Measurements from ENCODE around the gene ST6GALNAC4. TPM values are rescaled to one million over a fixed set of nuclear protein-coding genes. Genes with fewer than 3 reads are reported as not detected.

ST6GALNAC4 gene
- polyA plus RNA-seq, 1 donor, result 46.7 TPM

DNA sequence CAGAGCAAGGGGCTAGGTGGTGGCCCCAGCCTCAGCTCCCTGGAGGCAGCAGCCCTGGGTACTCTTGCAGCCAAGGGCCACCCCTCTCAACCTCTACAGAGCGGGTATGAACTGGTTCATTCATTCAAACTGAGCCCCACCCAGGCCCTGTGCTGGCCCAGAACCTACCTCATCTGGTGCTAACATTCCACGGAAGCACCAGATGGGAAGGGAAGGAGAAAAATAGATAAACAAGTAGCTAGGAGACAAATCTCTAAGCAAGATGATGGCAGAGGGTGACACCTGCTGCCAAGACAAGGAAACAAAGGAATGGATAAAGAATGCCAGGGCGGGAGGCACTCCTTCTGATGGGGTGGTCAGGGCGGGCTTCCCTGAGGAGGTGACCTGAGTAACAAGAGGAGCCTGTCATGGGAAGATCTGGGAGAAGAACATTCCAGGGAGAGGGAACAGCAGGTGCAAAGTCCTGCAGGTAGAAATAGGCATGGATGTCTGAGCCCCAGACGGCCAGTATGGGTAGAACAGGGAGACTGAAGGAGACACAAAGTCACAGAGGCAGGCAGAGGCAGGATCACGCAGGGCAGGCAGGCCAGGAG, 6.1 kb downstream of the ST6GALNAC4 start:
- no peak for DNase-seq

DNA sequence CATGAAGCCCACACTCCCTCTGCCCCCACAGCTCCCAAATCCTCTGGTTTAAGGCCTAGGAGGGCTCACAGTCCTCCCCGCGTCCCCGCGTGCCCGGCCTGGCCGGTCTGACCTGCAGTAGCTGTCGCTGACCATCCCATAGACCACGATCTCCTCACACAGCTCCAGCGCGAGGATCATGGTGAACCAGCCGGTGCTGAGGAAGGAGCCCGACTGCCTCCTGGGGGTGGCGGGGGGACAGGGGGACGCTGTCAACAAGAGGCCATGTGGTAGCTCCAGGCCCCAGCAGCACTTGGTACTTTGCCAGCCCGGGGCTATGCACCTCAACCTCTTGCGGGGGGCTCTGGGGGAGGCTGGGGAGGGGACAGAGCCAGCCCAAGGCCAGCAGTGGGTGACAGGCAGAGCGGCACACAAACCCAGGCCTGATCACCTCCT, 7.0 kb downstream of the ST6GALNAC4 start:
- no peak for DNase-seq

- no peak for DNase-seq
Measured at GRCh38 chr9:127908660-127908926, 8.2 kb downstream of the ST6GALNAC4 start.

GRCh38 chr9:127907867-127908659, 8.8 kb downstream of the ST6GALNAC4 start:
- no peak for DNase-seq

DNA sequence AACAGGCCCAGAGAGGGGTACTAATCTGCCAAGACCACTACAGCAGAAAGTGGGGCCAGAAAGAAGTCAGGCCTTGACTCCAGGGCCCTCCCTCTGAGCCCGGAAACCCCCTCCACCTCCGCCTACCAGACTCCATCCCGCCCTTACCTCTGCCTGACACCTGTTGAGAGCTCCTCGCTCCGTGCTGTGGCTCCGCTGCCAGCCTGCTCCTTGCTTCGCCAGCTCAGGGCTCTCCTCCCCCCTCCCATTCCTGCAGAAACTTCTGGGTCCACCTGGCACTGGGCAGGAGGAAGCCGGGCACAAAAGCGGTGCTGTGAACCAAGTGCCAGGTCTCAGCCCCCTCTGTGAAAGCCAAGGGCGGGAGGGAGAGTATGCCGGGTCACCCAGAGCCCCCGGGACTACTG, 11.1 kb downstream of the ST6GALNAC4 start:
- DNase-seq, result no peak

DNA sequence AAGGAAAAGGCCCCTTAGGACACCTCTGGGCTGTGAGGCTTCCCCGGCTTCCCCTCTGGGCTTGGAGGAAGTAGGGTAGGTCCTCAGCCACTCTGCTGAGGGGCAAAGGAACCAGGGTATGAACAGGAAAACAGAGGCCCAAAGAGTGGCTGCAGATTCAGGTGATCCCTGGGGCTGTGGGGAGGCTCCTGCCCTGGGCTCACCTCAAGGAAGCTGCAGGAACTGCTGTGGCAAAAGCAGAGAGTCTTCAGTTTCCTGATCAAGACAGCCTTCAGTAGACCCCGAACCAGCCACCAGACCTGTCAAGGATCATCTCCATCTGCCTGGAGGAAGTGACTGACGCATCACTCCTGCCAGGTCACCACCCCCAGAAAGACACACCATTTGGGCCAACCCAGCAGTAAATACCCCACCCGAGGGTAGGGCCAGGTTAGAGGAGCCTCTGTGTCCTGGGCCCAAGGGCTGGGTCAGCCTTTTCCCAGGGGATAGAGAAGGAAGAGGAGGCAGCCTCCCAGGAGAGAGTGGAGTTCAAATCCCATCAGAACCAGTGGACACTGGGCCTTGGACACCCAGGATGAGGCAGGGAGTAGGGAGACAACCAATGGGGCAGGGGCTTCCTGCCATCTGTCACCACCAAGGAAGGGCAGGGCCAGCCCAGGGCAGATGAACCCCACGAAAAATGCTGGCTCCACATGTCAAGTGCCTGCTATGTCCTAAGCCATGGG, 11.7 kb downstream of the ST6GALNAC4 start:
- no peak for DNase-seq

DNA sequence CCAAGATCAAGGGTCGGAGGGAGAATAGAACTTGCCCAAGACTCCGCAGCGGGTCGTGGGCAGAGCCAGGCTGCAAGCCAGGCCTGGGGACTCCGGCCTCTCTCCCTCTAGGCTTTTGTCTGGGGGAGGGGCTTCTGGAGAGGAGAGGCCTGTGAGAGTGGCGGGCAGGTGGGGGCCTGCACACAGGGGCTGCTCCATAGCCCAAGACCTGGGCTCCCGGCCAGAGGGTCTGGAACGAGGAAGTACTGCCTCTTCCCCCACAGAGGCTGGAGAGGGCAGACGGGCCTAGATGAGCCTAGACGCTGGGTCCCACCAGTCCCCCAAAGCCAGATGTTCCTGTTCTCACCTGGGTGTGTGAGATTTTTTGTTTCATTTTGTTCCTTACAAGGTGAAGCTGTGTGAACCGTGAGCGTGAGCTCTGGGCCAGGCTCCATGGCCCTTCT, 12.3 kb downstream of the ST6GALNAC4 start:
- DNase-seq, result no peak

DNA sequence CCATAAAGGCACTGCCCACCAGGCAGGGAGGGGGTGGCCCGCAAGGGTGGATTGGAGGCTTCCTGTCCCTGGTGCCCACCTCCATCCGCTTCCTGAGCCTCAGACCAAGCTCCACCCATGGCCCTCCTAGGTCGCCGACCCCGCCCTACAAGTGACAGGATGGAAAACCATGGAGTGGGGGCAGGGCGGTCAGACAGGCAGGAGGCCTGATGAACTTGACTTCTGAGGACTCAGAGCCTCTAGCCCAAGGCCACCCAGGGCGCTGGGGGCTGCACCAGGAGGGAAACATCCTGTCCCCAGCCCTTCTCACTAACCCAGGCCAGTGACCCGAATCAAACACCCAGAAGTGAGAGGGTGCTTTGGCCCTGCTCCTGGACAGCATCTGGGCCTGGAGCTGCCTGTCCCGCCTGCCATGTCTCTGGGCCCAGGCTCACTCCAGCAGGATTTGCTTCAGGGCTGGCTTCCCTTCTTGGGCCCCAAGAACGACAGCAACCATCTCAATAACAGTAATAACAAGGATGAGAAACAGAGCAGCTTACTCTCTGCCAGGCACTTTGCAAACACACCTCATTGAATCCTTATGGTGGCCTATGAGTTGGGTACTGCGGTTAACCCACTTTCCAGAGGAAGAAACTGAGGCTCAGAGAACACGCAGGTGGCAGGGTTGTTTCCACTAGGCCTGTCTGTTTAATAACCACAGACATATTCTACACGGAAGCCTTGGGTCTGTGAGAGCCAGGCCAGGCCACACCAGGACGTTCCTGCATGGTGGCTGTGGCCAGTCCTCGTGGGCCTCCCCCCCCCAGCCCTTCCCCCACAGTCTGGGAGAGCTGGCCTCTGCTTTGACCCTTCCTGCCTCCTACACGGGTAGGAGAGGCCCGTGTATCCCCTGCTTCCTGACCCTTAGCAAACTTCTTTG, 13.0 kb downstream of the ST6GALNAC4 start:
- DNase-seq, result no peak

DNA sequence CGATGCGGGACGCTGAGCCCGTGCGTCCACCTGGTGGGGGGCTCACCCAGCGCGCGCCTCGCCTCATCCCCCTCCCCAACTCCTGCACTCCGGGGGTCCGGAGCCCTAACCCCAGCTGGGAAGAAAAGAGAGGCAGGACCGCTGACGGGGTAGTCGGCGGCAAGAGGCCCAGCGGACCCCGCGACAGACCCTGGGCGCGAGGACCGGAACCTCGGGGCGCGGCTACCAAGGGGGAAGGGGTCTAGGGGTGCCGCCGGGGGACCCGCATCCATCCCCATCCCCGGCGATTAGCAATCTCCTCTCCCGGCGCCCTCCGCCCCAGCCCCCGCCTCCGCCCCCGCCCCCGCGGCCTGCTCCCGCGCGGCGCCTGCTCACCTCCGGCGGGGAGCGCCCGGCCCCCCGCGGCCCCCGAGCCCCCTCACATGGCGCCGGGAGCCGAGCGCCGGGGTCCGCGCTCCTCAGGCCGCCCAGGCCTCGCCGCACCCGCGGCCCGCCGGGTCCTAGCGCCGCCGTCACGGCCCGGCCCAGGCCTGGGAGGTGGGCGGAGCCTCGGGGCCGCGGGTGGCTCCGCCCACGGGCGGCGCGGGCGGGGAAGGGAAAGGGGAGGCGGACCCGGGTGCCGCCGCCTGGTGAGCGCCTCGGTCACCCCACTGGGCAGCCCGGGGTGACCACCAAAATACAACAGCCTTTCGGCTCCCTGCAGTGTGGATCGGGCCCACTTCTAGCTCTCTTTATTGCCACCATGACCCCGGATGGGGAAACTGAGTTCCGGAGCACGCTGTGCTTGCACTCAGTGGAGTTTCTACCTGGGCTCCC, 17.5 kb downstream of the ST6GALNAC4 start, which contains the start of gene ST6GALNAC6:
Gene ST6GALNAC6 (minus strand): TSS at position 476 of the 816 bp plus-strand sequence. CDS start 1,622 bp downstream, outside the sequence.
- peak; percentile 88 for DNase-seq

DNA sequence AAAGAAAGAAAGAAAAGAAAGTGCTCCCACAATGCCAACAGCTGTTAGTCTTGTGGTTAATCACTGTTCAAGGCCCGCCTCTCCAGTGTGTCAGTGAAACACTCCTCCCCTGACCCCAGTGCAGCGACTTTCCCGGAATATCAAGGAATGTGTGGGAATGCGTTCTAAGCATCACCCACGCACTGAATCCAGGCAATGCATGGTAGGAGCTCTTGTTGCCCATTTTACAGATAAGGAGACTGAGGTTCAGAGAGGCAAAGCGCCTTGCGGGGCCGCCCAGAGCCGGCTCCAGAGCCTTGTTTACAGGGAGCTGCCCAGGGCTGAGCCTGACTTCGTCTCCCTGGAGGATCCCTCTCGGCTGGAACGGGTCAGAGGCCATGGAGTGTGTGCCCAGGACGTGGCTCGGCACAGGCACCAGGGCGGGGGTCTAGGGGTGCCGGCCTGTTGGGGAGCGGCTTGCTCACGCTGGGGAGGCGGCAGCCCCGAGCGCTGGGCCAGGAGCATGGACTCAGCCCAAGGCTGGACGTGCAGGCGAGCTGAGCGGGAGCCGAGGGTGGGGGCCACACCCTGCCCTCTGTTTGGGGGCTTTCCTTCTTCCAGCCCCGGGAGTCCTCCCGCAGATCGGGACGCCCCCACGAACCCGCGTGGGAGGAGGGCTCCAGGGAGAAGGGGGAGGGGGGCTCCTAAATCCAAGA, 18.3 kb downstream of the ST6GALNAC4 start:
- no peak for DNase-seq

DNA sequence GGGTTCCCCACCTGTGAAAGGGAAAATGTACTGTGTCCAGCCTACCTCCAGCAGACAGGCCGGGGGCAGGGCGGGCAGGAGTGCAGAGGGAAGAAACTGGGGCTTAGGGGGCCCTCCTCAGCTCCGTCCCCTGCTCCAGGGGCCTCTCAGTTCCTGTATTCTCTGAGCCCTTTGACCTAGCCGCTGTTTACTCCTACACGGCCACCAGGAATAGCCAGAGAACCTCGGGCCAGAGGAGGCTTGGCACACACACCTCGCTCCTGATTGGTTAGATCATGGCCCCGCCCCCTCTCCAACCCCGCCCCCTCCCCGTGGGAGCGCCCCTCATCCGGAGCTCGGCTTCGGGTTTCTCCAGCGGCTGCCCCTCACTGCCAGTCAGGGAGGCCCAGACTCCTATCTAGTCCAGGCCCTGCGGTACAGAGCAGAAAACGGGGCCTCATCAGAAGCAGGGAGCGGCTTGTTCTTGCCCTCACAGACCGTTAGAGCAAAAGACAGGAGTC, 19.6 kb downstream of the ST6GALNAC4 start:
- peak; percentile 67 for DNase-seq

DNA sequence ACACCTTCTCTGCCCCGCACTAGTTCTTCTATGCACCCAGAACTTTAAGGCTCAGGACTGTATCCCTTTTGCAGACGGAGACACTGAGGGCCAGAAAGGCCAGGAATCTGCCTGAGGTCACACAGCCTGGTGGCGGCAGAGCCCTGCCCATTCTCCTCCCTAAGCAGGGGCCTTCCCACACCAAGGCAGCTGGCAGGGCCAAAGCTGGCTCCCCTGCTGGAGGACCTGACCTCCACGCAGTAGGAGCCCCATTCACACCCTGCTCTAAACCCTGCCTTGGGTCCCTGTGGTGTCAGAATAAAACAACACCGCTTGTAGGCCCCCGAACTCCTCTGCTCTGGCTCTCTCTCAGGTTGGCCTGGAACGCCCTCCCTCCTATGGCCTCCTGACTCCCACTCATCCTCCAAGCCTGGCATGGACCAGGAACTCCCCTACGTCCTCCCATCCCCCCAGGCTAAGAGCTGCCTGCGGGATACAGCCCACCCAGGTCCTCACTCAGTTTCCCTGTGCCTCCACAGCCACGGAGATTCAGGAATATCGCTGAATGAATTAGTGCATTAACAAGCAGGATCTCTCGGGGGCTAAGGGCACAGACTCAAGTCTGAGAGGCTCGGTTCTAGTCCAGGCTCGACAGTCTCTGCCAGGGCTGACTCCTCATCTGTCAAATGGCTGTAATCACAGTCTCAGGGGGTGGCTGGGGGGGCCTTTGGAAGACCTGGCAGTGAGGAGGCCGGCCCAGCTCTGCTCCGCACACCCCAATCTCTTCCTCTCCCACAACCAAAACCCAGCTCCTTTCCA, 20.2 kb downstream of the ST6GALNAC4 start:
- no peak for DNase-seq

GRCh38 chr9:127895811-127896210, 21.0 kb downstream of the ST6GALNAC4 start:
- no peak for DNase-seq

GRCh38 chr9:127893392-127893791, 23.4 kb downstream of the ST6GALNAC4 start:
- DNase-seq, result no peak

- no peak for DNase-seq
Measured at GRCh38 chr9:127892831-127893230, 24.0 kb downstream of the ST6GALNAC4 start.

DNA sequence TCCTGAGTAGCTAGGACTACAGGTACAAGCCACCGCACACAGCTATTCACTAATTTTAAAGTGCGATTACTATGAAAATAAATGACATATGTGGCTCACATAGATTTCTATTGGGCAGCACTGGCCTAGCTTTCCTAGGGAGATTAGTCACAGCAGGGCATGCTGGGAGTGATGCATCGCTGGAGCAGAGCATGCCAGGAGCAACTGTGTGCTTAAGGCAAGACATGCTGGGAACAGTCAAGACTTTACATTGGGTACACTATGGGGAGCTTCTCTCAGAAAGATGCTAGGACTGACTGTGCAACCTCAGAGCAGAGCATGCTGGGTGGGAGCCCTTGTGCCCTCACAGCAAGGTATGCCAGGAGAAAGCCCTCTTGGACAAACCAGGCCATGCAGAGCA, 26.8 kb downstream of the ST6GALNAC4 start:
- DNase-seq, result no peak

- DNase-seq, result no peak
Measured at GRCh38 chr9:127887792-127888191, 29.0 kb downstream of the ST6GALNAC4 start.

- no peak for DNase-seq
Measured at GRCh38 chr9:127886401-127886972, 30.4 kb downstream of the ST6GALNAC4 start.

DNA sequence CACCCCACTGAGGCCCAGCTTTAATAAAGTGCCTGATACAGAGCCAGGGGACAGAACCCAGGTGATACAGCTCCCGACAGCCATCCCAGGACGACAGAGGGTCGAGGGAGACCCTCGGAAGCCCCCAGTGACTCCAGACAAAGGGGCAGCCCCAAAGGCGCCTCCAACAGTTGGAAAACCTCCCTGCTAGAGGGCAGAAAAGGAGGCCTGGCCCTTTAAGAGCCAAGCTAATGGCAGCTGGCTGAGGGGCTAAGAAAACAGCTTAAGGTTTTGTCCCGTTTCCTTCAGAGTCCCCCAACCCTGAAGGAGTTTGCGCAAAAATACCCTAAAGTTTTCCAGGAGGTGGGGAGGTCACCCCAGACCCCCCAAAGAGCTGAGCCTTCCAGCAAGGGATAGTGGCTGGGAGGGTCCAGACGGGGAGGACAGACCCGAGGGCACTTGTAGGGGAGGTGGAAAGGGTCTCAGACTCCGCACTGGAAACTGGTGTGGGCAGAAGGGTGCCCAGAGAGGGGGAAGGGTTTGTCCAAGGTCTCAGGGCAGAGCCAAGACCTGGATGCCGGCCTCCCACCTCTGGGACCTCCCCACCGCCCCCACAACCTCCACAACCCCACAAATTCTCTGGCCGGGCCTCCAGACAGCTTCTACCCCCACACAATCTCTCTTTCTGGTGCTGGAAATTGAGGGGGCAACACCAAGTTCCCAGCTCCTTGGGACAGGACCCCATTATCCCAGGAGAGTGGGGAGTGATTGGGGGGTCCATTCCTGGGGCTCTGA, 31.1 kb downstream of the ST6GALNAC4 start:
- DNase-seq, result no peak

Measured in hindlimb muscle (tissue), 1 donor.